GM03348 (cell line): ENCODE data around the gene FRAS1.

Experiments
- DNase-seq: peaks from one replicate; pipeline ENCODE4 v3.0.0; 2012; ENCODE audit warnings: low spot score

FRAS1 gene

DNA sequence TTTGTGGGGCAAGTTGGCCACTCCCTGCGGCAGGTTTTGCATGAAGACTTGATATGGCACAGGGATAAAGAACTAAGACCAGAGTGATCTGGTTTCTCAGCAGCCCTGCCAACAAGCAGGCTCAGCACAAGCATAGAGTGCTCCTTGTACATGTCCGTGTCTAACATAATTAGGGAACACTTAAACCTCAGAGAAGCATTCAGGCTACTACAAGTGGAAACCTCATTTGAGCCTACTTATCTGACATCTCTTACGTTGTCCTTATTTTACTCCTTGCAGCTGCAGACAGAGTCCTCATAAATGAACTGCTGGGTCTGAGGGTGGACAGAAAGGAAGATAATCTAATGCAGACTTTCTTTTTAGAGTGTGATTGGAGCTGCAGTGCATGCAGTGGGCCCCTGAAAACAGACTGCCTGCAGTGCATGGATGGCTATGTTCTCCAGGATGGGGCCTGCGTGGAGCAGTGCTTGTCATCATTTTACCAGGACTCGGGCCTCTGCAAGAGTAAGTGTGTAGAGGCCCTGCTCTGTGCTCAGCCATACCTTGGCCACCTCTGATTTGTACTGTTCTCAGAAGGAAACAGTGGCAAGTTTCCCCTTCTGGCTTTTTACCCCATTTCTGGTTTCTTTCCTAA is 315.3 kb downstream of the FRAS1 start:
- no peak for DNase-seq

DNA sequence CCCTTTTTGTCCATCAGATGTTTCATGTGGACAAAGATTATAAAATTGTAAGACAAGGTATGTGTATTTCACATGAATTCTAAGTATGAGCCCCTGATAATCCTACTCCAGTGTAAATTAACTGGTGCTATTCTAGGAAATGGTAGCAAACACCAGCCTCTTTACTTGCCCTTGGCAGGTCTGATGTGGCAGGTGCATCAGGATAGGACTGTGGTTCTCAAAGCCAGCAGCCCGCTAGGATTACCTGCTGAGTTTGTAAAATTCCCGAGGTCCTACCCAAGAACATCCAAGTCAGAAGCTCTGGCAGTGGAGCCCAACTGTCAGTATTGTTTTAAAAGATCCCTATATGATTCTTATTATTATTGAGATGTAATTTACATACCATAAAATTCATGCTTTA is 320.4 kb downstream of the FRAS1 start:
- no peak for DNase-seq

DNA sequence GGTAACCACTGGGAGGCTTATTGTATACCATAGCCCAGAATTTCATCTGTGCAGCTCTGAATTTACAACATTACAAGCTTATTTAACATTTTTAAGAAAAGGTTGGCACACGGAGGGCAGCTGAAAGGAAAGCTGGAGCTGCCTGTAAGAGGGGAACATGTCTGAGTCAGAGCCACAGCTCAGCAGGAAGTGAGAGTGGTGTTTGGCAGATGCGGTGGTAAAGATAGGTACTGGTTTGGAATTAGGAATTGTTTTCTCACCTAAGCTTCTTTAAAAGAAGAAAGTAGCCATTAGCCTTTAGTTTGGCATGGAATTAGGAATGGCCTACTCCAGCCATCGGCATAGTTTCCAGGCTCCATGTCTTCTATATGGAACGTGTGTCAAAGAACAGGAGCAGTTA is 321.9 kb downstream of the FRAS1 start:
- DNase-seq: no peak

DNA sequence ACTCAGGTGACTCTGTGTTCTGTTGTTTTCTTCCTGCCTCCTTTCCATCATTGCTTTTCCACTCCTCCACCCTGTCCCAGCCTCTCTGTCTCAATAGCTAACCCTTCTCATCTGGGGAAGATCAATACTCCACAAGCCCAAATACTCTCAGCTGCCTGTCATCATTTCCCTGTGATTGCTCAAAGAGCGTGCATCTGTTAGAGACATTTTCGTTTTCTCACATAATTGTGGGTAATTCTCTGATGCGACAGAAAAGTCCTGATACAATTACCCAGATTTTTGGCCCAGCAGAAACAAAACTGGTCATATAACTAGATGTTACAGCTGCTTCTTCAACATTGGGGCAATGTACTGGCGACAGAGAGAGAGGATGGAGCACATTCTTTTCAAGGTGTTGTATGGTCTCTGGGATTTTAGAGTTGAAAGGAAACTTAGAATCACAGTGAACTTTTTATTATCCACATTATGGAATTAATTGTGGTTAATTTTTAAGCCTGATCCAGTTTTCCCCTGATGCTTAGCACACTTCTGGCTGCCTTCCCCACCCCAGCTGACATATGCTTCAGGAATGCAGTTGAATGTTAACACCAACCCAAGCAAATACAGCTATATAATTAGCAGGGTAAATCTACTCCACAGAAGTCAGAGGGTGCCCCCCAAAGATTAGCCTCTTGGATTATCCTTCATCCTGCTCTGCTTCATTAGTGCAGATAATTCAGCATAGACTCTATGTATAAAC is 323.0 kb downstream of the FRAS1 start:
- DNase-seq: peak; percentile 61

DNA sequence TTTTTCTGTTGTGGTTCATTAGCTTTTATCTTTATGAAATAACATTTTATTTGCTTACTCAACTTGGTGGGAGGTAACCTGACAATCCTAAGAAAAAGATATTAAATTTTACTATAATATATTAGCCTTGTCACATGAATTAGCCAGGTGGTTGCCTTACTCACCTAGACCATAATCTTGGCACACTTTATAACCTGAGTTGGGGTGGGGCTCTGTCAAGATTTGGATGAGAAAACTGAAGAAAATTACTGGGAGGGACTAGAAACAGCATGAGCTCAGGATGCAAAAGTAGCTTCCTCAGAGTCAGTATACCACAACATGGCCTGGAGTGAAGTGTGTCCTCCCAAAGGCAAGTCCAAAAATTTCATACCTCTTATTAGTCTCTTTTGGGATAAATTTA is 329.6 kb downstream of the FRAS1 start:
- DNase-seq: no peak

DNA sequence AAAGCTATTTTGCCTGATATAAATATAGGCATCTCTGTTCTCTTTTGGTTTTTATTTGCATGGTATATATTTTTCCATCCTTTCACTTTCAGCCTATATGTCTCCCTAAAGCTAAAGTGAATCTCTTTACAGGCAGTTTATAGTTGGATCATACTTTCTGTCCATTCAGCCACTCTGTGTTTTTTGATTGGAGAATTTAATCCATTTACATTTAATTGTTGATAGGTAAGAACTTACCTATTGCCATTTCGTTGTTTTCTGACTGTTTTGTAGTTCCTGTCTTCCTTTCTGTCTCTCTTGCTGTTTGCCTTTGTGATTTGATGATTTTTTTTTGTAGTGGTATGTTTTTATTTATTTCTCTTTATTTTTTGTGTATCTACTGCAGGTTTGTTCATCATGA is 338.5 kb downstream of the FRAS1 start:
- DNase-seq: no peak

DNA sequence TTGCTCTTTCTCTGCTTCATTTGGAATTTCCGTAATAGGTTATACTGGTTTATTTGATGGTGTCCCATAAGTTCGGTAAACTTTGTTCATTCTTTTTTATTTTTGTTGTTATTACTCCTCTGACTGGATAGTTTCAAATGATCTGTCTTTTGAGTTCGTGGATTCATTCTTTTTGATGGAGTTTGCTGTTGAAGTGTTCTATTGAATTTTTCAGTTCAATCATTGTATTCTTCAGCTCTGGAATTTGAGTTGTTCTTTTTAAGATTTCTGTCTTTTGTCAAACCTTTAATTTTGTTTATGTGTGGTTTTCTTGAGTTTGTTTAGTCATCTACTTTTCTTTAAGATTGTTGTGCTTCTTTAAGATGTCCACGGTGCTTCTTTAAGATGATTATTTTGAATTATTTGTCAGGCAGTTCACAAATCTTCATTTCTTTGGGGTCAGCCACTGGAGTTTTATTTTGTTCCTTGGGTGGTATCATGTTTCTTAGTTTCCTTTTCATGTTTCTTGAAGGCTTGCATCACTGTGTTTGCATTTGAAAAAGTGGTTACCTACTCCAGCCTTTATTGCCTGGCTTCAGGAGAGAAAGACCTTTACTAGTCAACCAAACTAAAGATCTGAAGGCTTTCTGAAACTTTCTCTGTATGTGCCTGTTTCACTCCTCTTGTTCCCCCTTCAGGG is 339.6 kb downstream of the FRAS1 start:
- no peak for DNase-seq

DNA sequence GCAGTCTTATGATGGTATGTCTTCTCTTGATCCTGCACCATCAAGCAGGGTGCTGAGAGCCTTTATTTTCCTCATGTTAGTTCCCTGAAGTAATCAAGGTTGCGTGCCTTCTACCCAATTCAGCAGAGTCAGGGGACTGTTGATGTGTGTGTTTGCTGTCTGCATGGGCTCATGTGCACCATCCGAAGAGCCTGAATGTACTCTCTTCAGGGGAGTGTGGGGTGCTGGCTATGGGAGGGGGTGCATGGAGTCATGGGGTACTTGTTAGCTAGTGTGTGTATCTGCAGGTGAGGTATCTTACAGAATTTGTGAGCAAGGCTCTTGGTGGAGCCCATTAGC is 340.1 kb downstream of the FRAS1 start:
- no peak for DNase-seq

DNA sequence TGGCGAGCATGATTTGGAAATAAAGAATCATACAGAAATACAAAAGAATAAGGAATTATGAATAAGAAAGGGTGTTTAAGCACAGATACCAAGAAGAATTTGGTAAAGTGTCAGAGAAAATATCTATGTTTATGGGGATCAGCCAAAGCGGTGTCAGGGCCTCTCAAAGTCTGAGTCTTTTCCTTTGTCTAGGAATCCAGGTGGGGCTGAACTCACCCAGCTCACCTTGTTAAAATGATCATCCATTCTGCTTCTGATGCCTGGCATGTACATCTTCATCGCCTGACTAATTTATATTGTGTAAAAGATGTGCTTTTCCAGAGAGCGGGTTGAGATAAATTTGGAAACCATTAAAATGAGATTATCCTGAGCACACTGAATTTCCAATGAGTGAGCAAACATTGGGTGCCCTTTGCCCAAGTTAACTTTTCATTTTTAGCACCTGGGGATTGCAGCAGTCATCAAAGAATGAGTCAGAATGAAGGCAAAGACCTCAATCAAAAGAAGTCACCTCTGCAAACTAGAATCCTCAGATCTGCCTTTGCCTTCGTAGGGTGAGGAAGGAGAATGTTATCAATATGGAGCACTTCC is 352.6 kb downstream of the FRAS1 start:
- DNase-seq: no peak

DNA sequence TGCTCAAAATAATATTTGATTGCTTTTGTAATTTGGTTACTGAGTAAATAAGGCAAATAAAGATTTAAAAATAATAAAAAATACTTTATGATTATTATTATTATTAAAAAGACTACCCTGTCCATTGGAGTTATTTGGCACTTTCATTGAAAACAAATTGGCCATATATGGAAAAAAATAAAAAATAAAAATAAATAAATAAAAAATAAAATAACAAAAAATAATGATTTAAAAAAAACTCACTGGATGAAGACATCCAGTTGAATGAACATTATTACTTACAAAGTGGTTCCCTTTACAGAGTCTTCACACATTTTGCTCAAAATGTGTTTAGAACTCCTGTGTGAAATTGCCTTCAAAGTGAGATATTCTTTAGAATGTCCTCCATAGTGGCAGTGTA is 353.1 kb downstream of the FRAS1 start:
- DNase-seq: no peak

DNA sequence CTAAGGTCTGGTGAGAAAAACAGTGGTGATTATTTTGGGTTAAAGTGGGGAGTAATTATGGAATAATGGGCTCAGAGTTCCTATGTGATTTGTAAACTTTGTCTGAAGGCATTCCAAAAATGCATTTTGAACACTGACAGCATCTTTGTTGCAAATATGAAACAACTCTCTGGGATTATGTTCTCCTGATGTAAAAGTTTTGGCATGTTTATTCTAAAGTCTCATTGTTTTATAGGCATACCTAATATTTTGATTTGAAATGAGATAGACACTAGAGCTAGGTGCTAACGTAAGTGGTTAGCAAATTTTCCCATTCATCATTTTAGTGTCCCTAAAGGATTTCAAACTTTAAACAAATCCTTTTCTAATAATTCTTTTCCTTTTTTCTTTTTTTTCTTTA is 353.6 kb downstream of the FRAS1 start:
- peak; percentile 22 for DNase-seq

DNA sequence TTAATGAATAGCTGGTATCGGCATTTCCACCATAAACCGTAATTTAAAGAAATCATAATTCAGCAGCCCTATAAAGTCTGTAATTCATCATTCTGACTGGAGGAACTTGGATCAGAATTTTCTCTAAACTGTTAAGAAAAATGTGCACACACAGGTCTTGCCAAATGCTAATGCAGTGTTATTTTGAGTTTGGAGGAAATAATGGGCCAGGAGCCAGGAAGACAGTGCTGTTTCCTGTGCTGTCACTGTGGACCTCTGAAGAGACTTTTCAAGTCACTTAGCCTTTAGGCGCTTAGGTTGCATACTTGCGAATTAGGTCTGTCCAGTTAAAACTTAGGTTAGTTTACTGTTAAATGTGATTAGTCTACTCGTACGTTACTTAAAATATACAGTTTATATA is 357.0 kb downstream of the FRAS1 start:
- peak; percentile 9 for DNase-seq

DNA sequence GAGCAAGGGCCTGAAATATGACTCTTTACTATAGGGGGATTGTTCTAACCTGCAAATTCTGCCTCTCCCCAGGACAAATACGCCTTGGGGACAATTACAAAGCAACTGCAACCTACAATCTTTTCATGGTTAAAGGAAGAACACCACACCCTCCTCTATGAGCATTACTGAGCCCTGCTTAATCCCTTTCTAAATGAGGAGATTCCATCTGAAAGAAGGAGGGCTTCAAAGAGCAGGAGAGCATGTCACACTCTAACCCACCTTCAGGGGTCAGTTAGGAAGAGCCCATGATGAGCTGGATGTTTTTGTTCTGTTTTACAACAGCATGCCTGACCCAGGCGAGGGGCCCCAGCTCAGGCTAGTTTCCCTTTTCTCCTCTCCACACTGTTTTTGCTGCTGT is 360.5 kb downstream of the FRAS1 start:
- DNase-seq: no peak

DNA sequence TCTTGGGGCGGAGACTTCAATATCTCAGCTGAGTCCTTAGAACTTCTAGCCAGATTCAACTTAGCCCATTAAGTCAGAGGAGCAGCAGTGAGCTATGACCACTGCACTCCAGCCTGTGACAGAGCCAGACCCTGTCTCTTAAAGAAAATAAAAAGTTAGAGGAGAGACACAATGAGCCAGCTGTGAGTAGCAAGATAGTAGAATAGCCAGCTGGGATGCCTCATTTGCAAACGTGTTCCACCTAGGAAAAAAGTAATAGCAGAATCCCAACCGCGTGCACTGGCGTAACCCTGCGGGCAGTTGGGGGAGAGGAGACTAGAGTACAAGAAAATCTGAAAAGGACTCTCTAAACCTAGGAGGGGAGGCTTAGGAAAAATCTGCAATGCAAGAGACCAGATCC is 361.3 kb downstream of the FRAS1 start:
- DNase-seq: no peak

DNA sequence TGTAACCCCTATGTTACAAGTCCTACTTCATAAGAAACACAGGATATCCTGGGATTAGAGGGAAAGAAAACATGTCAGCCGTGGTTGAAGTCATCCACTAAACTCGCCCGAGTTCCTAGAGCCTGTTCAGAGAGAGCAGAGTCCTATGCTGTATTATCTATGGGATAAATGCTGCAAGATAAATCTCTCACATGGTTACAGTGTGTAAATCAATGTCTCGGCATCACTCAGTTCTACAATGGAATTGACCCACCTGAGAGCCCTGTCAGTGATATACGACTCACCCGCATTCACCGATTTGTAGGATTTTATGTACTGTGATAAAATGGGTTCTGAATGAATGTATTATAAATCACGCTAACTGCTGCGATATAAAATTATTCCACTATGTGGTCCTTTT is 366.7 kb downstream of the FRAS1 start:
- DNase-seq: no peak

DNA sequence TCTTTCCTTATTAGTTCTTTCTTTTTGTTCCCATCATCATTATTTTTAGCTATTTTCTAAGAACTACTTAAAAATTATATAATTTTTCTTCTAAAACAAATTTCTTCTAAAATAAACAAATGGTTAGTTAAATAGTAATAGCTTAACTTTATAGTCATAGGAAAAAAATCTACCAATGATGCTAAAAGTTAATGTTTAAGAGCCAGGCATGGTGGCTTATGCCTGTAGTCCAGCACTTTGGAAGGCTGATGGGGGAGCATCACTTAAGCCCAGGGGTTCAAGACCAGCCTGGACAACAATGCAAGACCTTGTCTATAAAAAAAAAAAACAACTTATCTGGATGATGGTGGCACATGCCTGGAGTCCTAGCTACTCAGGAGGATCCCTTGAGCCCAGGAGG is 367.3 kb downstream of the FRAS1 start:
- DNase-seq: no peak

DNA sequence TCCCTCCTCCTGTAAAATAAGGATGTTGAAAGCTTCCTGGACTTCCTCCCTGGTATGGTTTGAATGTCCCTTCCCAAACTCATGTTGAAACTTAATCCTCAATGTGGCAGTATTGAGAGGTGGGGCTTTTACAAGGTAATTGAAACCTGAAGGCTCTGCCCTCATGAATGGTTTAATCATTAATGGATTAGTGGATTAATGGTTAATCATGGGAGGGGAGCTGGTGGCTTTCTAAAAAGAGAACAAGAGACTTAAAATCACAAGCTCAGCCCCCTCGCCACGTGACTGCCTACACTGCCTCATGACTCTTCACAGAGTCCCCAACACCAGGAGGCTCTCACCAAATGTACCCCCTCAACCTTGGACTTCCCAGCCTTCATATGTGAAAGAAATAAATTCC is 369.8 kb downstream of the FRAS1 start:
- DNase-seq: no peak

DNA sequence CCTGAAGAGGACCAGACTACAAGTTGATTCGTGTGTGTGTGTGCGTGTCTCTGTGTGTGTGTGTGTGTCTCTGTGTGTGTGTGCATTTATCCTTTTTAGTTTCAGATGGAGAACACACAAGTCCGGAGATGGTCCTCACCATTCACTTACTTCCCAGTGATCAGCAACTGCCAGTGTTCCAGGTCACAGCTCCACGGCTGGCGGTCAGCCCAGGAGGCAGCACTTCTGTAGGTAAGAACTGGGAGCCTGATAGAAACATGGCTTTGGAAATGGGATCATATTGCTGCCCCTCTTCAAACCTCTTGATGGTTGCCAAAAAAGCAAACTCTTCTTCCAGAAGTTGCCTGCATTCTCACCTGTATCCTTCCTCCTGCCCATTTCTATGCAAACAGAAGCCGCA is 371.9 kb downstream of the FRAS1 start:
- no peak for DNase-seq

DNA sequence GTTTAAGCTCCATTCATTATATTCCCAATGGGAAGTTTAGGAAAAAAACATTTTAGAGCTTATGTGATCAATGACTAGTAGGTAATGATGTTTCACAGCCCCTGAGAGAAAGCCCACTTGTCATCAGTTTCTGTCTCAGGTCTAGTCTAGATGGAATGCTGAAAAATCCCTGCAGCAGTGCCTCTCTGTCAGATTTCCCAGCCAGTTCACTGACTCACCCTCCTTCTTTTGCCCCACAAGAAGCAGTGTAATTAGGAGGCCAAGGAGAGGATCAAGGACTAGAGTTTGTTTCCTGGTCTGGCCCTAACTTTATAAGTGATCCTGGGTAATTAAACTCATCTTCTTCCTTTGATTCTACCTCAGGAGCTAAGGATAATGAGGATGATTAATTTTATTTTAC is 375.8 kb downstream of the FRAS1 start:
- DNase-seq: peak; percentile 75

DNA sequence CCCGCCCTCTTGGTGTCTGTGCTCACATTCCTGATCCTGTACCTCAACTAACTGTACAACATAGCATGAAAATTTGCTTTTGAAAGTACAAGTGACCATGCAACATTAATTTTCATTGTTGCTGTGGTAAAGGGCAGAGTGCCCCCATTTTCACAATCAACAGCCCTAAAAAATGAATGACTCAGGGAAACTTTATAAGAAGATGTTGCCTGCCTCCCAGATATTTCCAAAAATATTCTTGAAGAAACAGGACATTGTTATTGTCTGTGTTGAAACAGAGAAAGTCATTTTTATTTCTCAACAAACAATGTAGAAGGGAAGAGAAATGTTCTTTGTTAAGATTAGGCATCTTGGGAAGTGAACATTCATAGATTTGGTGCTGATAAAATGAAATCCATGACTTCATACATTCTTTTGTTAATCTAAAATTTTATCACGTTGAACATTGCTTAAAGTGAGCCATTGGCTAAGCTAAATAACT is 380.5 kb downstream of the FRAS1 start:
- peak; percentile 21 for DNase-seq

DNA sequence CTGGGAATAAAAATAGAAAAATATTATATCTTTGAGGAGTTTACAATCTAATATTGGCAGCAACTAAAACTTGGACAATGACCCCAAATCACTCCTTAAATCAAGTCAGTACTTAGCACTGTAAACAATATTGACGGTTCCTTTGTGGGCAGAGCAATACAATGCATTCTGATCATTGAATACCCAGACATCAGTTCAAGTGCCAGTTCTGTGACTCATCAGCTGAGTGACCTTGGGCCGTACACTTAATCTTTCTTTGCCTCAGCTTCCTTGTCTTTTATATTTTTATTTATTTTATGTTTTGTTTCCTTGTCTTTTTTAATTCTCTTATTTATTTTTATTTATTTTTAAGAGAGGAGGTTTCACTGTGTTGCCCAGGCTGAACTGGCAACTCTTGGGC is 382.2 kb downstream of the FRAS1 start:
- no peak for DNase-seq

DNA sequence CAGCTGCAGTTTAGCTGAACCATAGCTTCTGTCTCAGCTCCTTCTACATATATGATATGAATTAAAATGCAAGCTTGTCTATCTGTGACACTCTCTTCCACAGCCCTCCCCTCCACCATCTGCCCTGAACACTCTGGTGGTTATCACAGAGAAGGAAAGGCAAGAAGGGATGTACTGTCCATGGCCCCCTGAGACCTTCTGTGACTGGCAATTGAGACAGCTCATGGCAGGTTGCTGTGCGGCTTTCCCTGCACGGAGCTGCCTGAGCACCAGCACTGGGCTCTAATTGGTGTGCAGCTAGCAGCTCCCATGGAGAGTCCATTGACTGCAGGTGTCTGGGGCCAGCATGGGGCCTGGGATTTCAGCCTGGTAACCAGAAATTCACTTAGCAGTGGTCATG is 384.6 kb downstream of the FRAS1 start:
- no peak for DNase-seq

DNA sequence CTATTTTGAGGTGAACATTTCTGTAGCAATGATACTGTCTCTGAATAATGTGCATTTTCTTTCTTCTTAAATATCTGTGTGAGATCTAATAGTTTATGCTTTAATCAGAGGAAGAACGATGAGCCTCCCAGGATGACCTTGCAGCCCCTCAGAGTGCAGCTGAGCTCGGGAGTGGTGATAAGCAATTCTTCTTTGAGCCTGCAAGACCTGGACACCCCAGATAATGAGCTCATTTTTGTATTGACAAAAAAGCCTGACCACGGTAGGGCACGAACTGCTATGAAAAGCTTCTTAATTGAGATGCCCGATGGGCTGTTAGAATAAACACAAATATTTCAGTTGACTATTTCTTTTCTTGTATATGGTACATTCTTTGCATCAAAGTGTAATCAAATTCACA is 389.5 kb downstream of the FRAS1 start:
- no peak for DNase-seq
